Trophoblast cell (in vitro differentiated cells and primary cell): ENCODE data around the gene FLNC.

Source experiments
- DNase-seq, 2 donors: peaks; one replicate each; pipeline ENCODE4 v3.0.0-alpha.2; 2016
- H2AFZ ChIP-seq: 2 replicates; pipeline ENCODE4 v1.6.1; 2013; ENCODE audit warnings: low read length, moderate library complexity, mild to moderate bottlenecking; ENCODE audit not compliant: insufficient read depth, poor library complexity
- H2AK5ac ChIP-seq: 2 replicates; pipeline ENCODE4 v1.6.1; 2013; ENCODE audit warnings: mild to moderate bottlenecking, low read length
- H2BK120ac ChIP-seq: 2 replicates; pipeline ENCODE4 v1.6.1; 2013; ENCODE audit warnings: low read length, mild to moderate bottlenecking, moderate library complexity; ENCODE audit not compliant: insufficient read depth, poor library complexity
- H2BK12ac ChIP-seq: 2 replicates; pipeline ENCODE4 v1.6.1; 2013; ENCODE audit warnings: mild to moderate bottlenecking, low read length, moderate library complexity
- H2BK5ac ChIP-seq: 2 replicates; pipeline ENCODE4 v1.6.1; 2013; ENCODE audit warnings: low read length, low read depth, moderate library complexity, mild to moderate bottlenecking; ENCODE audit not compliant: poor library complexity
- H3K14ac ChIP-seq: 2 replicates; pipeline ENCODE4 v1.6.1; 2013; ENCODE audit warnings: mild to moderate bottlenecking, low read length
- H3K18ac ChIP-seq: 2 replicates; pipeline ENCODE4 v1.6.1; 2013; ENCODE audit warnings: mild to moderate bottlenecking, low read length
- H3K23ac ChIP-seq: 2 replicates; pipeline ENCODE4 v1.6.1; 2013; ENCODE audit warnings: low read length
- H3K27ac ChIP-seq: 2 replicates; pipeline ENCODE4 v1.5.1; 2013; ENCODE audit warnings: low read depth, mild to moderate bottlenecking, inconsistent platforms, low read length, moderate library complexity
- H3K27me3 ChIP-seq: 2 replicates; pipeline ENCODE4 v1.6.1; 2013; ENCODE audit warnings: inconsistent platforms, mild to moderate bottlenecking, low read length, moderate library complexity; ENCODE audit not compliant: insufficient read depth
- H3K36me3 ChIP-seq, 2 experiments: 1 replicate in 1 of 2; 2 replicates in 1 of 2; pipeline ENCODE4 v1.6.1; 2013; ENCODE audit warnings: low read length in 2 of 2, mild to moderate bottlenecking in 2 of 2, moderate library complexity in 1 of 2; ENCODE audit not compliant: insufficient read depth in 2 of 2, control insufficient read depth in 1 of 2
- H3K4ac ChIP-seq: 2 replicates; pipeline ENCODE4 v1.6.1; 2013; ENCODE audit warnings: low read depth, mild to moderate bottlenecking, low read length, moderate library complexity
- H3K4me1 ChIP-seq, 2 experiments: 1 replicate in 1 of 2; 2 replicates in 1 of 2; pipeline ENCODE4 v1.6.1; 2013; ENCODE audit warnings: low read length in 2 of 2, mild to moderate bottlenecking in 2 of 2, moderate library complexity in 1 of 2; ENCODE audit not compliant: insufficient read depth in 2 of 2, control insufficient read depth in 1 of 2
- H3K4me2 ChIP-seq: 2 replicates; pipeline ENCODE4 v1.6.1; 2013; ENCODE audit warnings: inconsistent platforms, mild to moderate bottlenecking, low read length, moderate library complexity
- H3K4me3 ChIP-seq: 2 replicates; pipeline ENCODE4 v1.5.1; 2013; ENCODE audit warnings: mild to moderate bottlenecking, low read depth, low read length, inconsistent platforms
- H3K79me1 ChIP-seq: one replicate; pipeline ENCODE4 v1.6.1; 2013; ENCODE audit warnings: low read length
- H3K79me2 ChIP-seq: 2 replicates; pipeline ENCODE4 v1.6.1; 2013; ENCODE audit warnings: low read length, mild to moderate bottlenecking; ENCODE audit not compliant: control insufficient read depth, insufficient read depth, poor library complexity
- H3K9ac ChIP-seq: 2 replicates; pipeline ENCODE4 v1.6.1; 2013; ENCODE audit warnings: mild to moderate bottlenecking, low read length
- H3K9me3 ChIP-seq: 2 replicates; pipeline ENCODE4 v1.6.1; 2013; ENCODE audit warnings: low read depth, mild to moderate bottlenecking, control low read depth, inconsistent platforms, low read length; ENCODE audit not compliant: insufficient read depth
- H4K12ac ChIP-seq: 2 replicates; pipeline ENCODE4 v1.6.1; 2013; ENCODE audit warnings: low read depth, mild to moderate bottlenecking, low read length, moderate library complexity
- H4K8ac ChIP-seq: 2 replicates; pipeline ENCODE4 v1.6.1; 2013; ENCODE audit warnings: low read depth, mild to moderate bottlenecking, low read length, moderate library complexity
- H4K91ac ChIP-seq: one replicate; pipeline ENCODE4 v1.6.1; 2013; ENCODE audit warnings: low read depth, mild to moderate bottlenecking, low read length, moderate library complexity
- WGBS: extraction: QIAGEN DNeasy Blood & Tissue Kit; methylation state at CpG from one replicate; pipeline ENCODE4 v1.1.7; 2013; ENCODE audit warnings: missing lambda C conversion rate; ENCODE audit not compliant: insufficient read length, insufficient coverage; ENCODE audit errors: extremely low coverage; 5-methylcytosine and 5-hydroxymethylcytosine counted together

The FLNC gene

DNA sequence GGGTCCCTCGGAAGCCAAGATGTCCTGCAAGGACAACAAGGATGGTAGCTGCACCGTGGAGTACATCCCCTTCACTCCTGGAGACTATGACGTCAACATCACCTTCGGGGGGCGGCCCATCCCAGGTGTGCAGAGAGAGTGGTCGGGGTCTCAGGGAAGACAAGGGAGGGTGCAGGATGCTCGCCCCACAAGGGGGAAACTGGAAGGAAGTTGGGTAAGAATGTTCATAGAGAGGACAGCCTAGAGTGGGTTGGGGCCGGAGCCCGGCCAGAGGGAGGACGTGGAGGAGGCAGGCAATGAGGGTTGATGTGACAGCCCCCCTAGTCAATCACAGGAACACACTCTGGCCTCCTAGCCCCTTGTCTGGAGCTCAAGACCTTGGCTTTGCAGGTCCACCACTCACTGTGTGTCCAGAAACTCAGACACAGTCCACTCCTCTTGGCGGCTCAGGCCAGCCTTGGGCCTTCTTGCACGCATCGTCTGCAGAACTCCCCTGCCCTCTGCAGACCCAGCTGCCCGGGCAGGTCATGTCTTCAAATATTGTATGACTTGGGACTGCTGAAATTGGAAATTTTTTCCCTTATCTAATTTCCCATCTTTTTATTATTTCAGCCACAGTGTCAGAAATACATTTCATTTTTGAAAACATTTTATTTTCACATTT, 16.7 kb downstream of the FLNC start:
- H4K12ac ChIP-seq, result no peak overlapping the region
- no peak overlapping the region for H3K27ac ChIP-seq
- no peaks in the 10 kb centered on the region for H3K27me3 ChIP-seq
- no peak overlapping the region for H2AK5ac ChIP-seq
- H2BK5ac ChIP-seq, result no peak overlapping the region
- no peak overlapping the region for H3K4ac ChIP-seq
- H3K18ac ChIP-seq, result no peak overlapping the region
- peaks cover 96 to 97% of the 10 kb centered on the region in 2 experiments for H3K36me3 ChIP-seq
- H3K14ac ChIP-seq, result no peak overlapping the region
- no peak overlapping the region for H3K4me3 ChIP-seq
- no peak overlapping the region for H3K23ac ChIP-seq
- no peaks in the 10 kb centered on the region for H3K4me1 ChIP-seq
- no peak for DNase-seq
- H3K79me2 ChIP-seq, result no peaks in the 10 kb centered on the region
- WGBS, result no CpG with 5 or more reads among the region's 14 CpGs
- no peak overlapping the region for H4K91ac ChIP-seq
- H2BK120ac ChIP-seq, result no peak overlapping the region
- H4K8ac ChIP-seq, result no peak overlapping the region
- no peaks in the 10 kb centered on the region for H3K9me3 ChIP-seq
- no peak overlapping the region for H3K4me2 ChIP-seq
- no peaks in the 10 kb centered on the region for H3K79me1 ChIP-seq
- no peak overlapping the region for H2BK12ac ChIP-seq
- no peak overlapping the region for H2AFZ ChIP-seq
- H3K9ac ChIP-seq, result no peak overlapping the region

DNA sequence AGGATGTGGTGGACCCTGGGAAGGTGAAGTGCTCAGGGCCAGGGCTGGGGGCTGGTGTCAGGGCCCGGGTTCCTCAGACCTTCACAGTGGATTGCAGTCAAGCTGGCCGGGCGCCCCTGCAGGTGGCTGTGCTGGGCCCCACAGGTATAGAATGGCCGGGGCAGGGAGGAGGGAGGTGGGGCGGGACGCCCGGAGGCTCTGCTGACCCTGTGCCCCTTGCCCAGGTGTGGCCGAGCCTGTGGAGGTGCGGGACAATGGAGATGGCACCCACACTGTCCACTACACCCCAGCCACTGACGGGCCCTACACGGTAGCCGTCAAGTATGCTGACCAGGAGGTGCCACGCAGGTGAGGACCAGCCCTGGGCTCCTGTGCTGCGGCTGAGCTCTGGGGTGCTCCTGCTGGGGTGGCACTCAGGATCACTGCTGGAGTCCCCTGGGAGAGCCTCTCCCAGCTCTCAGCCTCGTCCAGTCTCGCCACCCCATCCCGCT, 17.6 kb downstream of the FLNC start:
- Histone ChIP-seq H3K9ac (no peak overlapping the region), H3K27me3 (no peaks in the 10 kb centered on the region), H2BK12ac (no peak overlapping the region), H2AFZ (no peak overlapping the region), H4K91ac (no peak overlapping the region), H3K79me1 (no peaks in the 10 kb centered on the region), H3K36me3 (peaks cover 96 to 97% of the 10 kb centered on the region in 2 experiments), H4K12ac (no peak overlapping the region), H2BK120ac (no peak overlapping the region), H3K14ac (no peak overlapping the region), H3K79me2 (no peaks in the 10 kb centered on the region), H3K18ac (no peak overlapping the region), H2BK5ac (no peak overlapping the region), H3K4me1 (no peaks in the 10 kb centered on the region), H3K27ac (no peak overlapping the region), H2AK5ac (no peak overlapping the region), H3K4me3 (no peak overlapping the region), H3K9me3 (no peaks in the 10 kb centered on the region), H3K4me2 (no peak overlapping the region), H4K8ac (no peak overlapping the region), H3K4ac (no peak overlapping the region), H3K23ac (no peak overlapping the region)
- no CpG with 5 or more reads among the region's 17 CpGs for WGBS
- no peak for DNase-seq

DNA sequence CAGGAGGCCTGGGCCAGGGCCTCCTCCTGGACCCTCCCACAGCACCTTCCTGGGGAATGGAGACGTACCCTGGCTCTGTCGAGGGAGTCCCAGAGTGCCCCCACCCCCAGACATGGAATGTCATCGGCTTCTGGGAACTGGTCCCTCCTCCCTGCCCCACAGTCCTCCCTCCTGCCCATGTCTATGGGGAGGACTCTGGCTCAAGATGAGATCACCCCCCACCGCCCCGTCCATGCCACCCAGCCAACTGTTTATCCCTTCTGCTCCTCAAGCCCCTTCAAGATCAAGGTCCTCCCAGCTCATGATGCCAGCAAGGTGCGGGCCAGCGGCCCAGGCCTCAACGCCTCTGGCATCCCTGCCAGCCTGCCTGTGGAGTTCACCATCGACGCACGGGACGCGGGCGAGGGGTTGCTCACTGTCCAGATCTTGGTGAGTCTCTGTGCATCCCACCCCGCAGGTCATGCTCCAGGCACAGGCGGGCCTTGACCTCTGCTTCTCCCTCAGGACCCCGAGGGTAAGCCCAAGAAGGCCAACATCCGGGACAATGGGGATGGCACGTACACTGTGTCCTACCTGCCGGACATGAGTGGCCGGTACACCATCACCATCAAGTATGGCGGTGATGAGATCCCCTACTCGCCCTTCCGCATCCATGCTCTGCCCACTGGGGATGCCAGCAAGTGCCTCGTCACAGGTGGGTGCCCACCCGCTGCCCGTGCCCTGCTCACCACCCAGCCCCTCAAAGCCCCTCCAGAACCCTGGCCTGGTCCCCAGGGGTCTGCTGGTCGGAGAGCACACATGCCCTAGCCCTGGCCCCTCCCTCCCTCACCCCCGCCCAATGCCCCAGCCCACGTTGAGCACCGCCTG, 18.3 kb downstream of the FLNC start:
- no peak overlapping the region for H3K27ac ChIP-seq
- H3K14ac ChIP-seq, result no peak overlapping the region
- H3K4me3 ChIP-seq, result no peak overlapping the region
- no peak overlapping the region for H2BK120ac ChIP-seq
- H3K4ac ChIP-seq, result no peak overlapping the region
- H3K9me3 ChIP-seq, result no peaks in the 10 kb centered on the region
- no peak overlapping the region for H2AFZ ChIP-seq
- no peaks in the 10 kb centered on the region for H3K79me1 ChIP-seq
- no peak overlapping the region for H2AK5ac ChIP-seq
- H3K27me3 ChIP-seq, result no peaks in the 10 kb centered on the region
- no peak overlapping the region for H3K4me2 ChIP-seq
- H4K8ac ChIP-seq, result no peak overlapping the region
- no peak overlapping the region for H2BK12ac ChIP-seq
- no peak overlapping the region for H4K12ac ChIP-seq
- H3K9ac ChIP-seq, result no peak overlapping the region
- no CpG with 5 or more reads among the region's 31 CpGs for WGBS
- H3K23ac ChIP-seq, result no peak overlapping the region
- peaks cover 96 to 97% of the 10 kb centered on the region in 2 experiments for H3K36me3 ChIP-seq
- H3K79me2 ChIP-seq, result no peaks in the 10 kb centered on the region
- no peaks in the 10 kb centered on the region for H3K4me1 ChIP-seq
- no peak overlapping the region for H2BK5ac ChIP-seq
- no peak overlapping the region for H3K18ac ChIP-seq
- H4K91ac ChIP-seq, result no peak overlapping the region
- DNase-seq, result no peak

DNA sequence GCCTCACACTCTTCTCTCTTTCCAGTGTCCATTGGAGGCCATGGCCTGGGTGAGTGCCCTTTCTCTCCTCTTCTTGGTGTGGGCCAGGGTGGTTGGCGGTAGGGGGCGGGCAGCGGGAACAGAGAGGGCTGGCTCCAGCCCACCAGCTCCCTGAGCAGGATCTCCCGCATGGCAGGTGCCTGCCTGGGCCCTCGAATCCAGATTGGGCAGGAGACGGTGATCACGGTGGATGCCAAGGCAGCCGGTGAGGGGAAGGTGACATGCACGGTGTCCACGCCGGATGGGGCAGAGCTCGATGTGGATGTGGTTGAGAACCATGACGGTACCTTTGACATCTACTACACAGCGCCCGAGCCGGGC, 18.9 kb downstream of the FLNC start:
- Histone ChIP-seq H2AK5ac (no peak overlapping the region), H3K9me3 (no peaks in the 10 kb centered on the region)
- no CpG with 5 or more reads among the region's 16 CpGs for WGBS

More for the DNA sequence above, 18.9 kb downstream of the FLNC start:
- no peak overlapping the region for H2BK5ac ChIP-seq
- H4K12ac ChIP-seq, result no peak overlapping the region
- H3K4ac ChIP-seq, result no peak overlapping the region
- no peaks in the 10 kb centered on the region for H3K79me1 ChIP-seq
- no peak overlapping the region for H3K4me3 ChIP-seq
- no peak overlapping the region for H3K14ac ChIP-seq
- no peak overlapping the region for H4K8ac ChIP-seq
- no peak overlapping the region for H2BK120ac ChIP-seq
- no peak overlapping the region for H4K91ac ChIP-seq
- H3K36me3 ChIP-seq, result peaks cover 96 to 97% of the 10 kb centered on the region in 2 experiments
- no peak overlapping the region for H2AFZ ChIP-seq
- H2BK12ac ChIP-seq, result no peak overlapping the region
- H3K27me3 ChIP-seq, result no peaks in the 10 kb centered on the region
- H3K9ac ChIP-seq, result no peak overlapping the region
- H3K79me2 ChIP-seq, result no peaks in the 10 kb centered on the region
- no peaks in the 10 kb centered on the region for H3K4me1 ChIP-seq
- no peak overlapping the region for H3K23ac ChIP-seq
- no peak overlapping the region for H3K4me2 ChIP-seq
- no peak overlapping the region for H3K27ac ChIP-seq
- DNase-seq, result no peak
- no peak overlapping the region for H3K18ac ChIP-seq
